ENCODE data around the gene NOL9. TPM values are rescaled to one million over a fixed set of nuclear protein-coding genes. Genes with fewer than 3 reads are reported as not detected.

NOL9 gene
- total RNA-seq, 4 donors from 2014 or later: 14.3 to 24.3 (median 15.3) TPM

DNA sequence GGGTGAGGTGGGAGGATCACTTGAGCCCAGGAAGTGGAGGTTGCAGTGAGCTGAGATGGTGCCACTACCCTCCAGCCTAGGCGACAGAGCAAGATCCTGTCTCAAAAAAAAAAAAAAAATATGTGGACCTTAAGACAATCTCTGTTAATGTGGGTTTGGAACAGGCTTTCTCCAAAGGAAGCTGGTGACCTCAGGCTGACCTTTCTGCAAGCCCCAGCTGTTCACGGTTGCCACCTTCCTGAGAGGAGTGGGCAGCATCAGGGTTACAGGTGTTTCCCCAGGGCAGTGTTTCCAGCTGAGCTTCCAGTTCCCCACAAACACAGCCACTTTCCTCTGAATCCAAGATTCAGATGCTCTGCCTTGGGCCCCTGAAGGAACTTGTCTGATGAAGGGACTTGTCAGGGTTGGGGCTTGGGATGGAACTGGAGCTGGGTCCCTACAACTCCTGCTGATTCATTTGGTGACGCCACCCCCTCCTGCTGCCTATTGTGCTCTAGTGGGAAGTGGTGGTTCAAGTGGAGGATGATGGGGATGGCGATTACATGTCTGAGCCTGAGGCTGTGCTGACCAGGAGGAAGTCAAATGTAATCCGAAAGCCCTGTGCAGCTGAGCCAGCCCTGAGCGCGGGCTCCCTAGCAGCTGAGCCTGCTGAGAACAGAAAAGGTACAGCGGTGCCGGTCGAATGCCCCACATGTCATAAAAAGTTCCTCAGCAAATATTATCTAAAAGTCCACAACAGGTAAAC is 27.4 kb upstream of the NOL9 start:
- TF ChIP-seq, protein P1, sequence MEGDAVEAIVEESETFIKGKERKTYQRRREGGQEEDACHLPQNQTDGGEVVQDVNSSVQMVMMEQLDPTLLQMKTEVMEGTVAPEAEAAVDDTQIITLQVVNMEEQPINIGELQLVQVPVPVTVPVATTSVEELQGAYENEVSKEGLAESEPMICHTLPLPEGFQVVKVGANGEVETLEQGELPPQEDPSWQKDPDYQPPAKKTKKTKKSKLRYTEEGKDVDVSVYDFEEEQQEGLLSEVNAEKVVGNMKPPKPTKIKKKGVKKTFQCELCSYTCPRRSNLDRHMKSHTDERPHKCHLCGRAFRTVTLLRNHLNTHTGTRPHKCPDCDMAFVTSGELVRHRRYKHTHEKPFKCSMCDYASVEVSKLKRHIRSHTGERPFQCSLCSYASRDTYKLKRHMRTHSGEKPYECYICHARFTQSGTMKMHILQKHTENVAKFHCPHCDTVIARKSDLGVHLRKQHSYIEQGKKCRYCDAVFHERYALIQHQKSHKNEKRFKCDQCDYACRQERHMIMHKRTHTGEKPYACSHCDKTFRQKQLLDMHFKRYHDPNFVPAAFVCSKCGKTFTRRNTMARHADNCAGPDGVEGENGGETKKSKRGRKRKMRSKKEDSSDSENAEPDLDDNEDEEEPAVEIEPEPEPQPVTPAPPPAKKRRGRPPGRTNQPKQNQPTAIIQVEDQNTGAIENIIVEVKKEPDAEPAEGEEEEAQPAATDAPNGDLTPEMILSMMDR (IDR thresholded peaks at IDR 0.05; ENCODE audit: low read depth): no peak

DNA sequence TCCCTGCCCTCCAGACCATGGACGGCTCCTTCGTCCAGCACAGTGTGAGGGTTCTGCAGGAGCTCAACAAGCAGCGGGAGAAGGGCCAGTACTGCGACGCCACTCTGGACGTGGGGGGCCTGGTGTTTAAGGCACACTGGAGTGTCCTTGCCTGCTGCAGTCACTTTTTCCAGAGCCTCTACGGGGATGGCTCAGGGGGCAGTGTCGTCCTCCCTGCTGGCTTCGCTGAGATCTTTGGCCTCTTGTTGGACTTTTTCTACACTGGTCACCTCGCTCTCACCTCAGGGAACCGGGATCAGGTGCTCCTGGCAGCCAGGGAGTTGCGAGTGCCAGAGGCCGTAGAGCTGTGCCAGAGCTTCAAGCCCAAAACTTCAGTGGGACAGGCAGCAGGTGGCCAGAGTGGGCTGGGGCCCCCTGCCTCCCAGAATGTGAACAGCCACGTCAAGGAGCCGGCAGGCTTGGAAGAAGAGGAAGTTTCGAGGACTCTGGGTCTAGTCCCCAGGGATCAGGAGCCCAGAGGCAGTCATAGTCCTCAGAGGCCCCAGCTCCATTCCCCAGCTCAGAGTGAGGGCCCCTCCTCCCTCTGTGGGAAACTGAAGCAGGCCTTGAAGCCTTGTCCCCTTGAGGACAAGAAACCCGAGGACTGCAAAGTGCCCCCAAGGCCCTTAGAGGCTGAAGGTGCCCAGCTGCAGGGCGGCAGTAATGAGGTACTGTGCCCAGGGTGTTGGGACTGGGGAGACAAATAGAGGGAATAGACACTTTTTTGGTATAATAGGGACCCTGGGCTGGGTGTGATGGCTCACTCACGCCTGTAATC is 26.5 kb upstream of the NOL9 start:
- TF ChIP-seq, protein P1 (IDR thresholded peaks at IDR 0.05; ENCODE audit: low read depth): no peak

DNA sequence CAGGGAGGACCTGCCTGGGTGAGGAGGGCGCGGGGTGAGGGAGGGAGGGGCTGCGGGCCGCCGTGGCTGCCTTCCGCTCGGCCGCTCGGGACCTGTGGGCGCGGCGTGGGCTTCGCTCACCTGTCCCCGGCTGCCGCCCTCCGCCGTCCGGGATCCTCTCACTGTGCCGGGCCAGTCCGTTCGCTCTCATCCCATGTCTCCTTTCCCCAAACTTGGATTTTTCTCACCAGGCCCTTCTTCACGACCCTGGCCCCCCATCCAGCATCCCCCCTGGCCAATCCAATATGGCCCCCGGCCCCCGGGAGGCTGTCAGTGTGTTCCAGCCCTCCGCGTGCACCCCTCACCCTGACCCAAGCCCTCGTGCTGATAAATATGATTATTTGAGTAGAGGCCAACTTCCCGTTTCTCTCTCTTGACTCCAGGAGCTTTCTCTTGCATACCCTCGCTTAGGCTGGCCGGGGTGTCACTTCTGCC is 25.8 kb upstream of the NOL9 start:
- TF ChIP-seq, protein P1 (IDR thresholded peaks at IDR 0.05; ENCODE audit: low read depth): no peak

DNA sequence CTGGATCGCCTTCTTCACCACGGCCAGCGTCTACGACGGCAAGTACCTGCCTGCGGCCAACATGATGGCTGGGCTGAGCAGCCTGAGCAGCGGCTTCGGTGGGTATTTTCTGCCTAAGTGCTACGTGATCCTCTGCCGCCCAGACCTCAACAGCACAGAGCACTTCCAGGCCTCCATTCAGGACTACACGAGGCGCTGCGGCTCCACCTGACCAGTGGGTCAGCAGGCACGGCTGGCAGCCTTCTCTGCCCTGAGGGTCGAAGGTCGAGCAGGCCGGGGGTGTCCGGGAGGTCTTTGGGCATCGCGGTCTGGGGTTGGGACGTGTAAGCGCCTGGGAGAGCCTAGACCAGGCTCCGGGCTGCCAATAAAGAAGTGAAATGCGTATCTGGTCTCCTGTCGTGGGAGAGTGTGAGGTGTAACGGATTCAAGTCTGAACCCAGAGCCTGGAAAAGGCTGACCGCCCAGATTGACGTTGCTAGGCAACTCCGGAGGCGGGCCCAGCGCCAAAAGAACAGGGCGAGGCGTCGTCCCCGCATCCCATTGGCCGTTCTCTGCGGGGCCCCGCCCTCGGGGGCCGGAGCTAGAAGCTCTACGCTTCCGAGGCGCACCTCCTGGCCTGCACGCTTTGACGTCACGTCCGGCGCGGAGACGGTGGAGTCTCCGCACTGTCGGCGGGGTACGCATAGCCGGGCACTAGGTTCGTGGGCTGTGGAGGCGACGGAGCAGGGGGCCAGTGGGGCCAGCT is 25.2 kb upstream of the NOL9 start, which contains the start of gene ZBTB48:
TSS of gene ZBTB48 (plus strand) at position 621 of the 745 bp plus-strand sequence. CDS start 616 bp downstream, outside the sequence.
- TF ChIP-seq, protein P1 (IDR thresholded peaks at IDR 0.05; ENCODE audit: low read depth): no peak

DNA sequence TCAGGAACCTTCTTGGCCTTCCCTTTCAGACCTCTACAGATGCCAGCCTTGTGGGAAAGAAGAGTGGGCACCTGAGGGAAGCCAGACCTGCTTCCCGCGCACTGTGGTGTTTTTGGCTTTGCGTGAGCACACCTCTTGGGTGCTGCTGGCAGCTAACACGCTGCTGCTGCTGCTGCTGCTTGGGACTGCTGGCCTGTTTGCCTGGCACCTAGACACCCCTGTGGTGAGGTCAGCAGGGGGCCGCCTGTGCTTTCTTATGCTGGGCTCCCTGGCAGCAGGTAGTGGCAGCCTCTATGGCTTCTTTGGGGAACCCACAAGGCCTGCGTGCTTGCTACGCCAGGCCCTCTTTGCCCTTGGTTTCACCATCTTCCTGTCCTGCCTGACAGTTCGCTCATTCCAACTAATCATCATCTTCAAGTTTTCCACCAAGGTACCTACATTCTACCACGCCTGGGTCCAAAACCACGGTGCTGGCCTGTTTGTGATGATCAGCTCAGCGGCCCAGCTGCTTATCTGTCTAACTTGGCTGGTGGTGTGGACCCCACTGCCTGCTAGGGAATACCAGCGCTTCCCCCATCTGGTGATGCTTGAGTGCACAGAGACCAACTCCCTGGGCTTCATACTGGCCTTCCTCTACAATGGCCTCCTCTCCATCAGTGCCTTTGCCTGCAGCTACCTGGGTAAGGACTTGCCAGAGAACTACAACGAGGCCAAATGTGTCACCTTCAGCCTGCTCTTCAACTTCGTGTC is 24.5 kb upstream of the NOL9 start:
- TF ChIP-seq, protein P1 (IDR thresholded peaks at IDR 0.05; ENCODE audit: low read depth): no peak

DNA sequence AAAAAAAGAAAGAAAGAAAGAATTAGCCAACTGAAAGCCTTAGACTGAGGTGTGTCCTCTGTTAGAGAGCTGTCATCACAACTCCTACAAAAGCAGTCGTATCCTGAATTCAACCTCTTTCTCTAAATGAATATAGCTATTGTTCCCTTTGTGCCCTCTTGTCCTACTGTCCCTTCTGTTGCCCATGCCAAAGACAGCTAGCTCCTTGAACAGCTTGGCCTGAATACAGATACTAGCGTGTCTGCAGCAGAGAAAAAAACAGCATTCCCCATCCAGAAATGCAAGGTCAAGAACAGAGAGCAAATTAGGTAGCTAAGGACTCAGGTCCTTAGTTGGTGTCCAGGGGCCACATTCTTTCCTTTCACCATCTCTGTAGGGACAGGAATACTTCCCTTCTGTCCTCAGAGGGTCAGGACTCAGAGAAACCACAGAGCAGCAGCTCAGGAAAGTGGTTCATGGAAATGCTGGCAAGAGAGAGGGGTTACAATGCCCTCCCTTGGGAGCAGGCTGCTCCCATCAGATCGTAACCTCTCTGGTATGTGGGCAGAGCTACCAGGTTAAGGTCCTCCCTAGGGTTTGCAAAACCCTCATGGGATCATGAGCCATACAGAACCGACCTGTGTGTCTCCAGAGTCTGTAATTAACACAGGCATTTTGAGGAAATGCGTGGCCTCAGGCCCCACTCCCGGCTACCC is 23.7 kb upstream of the NOL9 start:
- TF ChIP-seq, protein P1 (IDR thresholded peaks at IDR 0.05; ENCODE audit: low read depth): no peak

Measured in subcutaneous adipose tissue (tissue), 4 donors.